ENCODE data around the gene PIK3CG. TPM values are rescaled to one million over a fixed set of nuclear protein-coding genes. Genes with fewer than 3 reads are reported as not detected.
"Not testable (repeated sequence)": the region's sequence is repeated elsewhere in the genome, so short reads cannot be mapped to it uniquely, and the experiment has no call there.

The PIK3CG gene
- total RNA-seq, 1 donor from 2014 or later: 5.2 TPM

- H3K27ac ChIP-seq (ENCODE audit: low read depth, low read length); H3K9ac ChIP-seq (ENCODE audit: low read depth in 1 of 3, low read length in 3 of 3); H3K9me3 ChIP-seq (ENCODE audit: control insufficient read depth in 3 of 3, low read length in 3 of 3); H3K27me3 ChIP-seq (ENCODE audit: control insufficient read depth in 3 of 3, insufficient read depth in 3 of 3, low read length in 3 of 3); H3K4me3 ChIP-seq (ENCODE audit: low read length in 3 of 3); H3K4me1 ChIP-seq (ENCODE audit: control insufficient read depth in 3 of 3, insufficient read depth in 3 of 3, low read length in 3 of 3); H3K36me3 ChIP-seq (ENCODE audit: control insufficient read depth in 3 of 3, insufficient read depth in 3 of 3, low read length in 3 of 3): not testable (repeated sequence)
Observed at GRCh38 chr7:106929616-106930015, 64.5 kb downstream of the PIK3CG start.

- H3K27ac ChIP-seq (ENCODE audit: low read depth, low read length): no peak overlapping the region
- H3K36me3 ChIP-seq (ENCODE audit: control insufficient read depth in 3 of 3, insufficient read depth in 3 of 3, low read length in 3 of 3): no peaks in the 10 kb centered on the region
- H3K4me3 ChIP-seq (ENCODE audit: low read length in 3 of 3): no peak overlapping the region
- no peaks in the 10 kb centered on the region for H3K27me3 ChIP-seq (ENCODE audit: control insufficient read depth in 3 of 3, insufficient read depth in 3 of 3, low read length in 3 of 3)
- H3K4me1 ChIP-seq (ENCODE audit: control insufficient read depth in 3 of 3, insufficient read depth in 3 of 3, low read length in 3 of 3): no peaks in the 10 kb centered on the region
- H3K9me3 ChIP-seq (ENCODE audit: control insufficient read depth in 3 of 3, low read length in 3 of 3): no peaks in the 10 kb centered on the region
- H3K9ac ChIP-seq (ENCODE audit: low read depth in 1 of 3, low read length in 3 of 3): no peak overlapping the region
Observed at GRCh38 chr7:106936236-106936635, 71.2 kb downstream of the PIK3CG start.

- H3K4me3 ChIP-seq (ENCODE audit: low read length in 3 of 3); H3K9ac ChIP-seq (ENCODE audit: low read depth in 1 of 3, low read length in 3 of 3); H3K36me3 ChIP-seq (ENCODE audit: control insufficient read depth in 3 of 3, insufficient read depth in 3 of 3, low read length in 3 of 3); H3K4me1 ChIP-seq (ENCODE audit: control insufficient read depth in 3 of 3, insufficient read depth in 3 of 3, low read length in 3 of 3); H3K27ac ChIP-seq (ENCODE audit: low read depth, low read length); H3K27me3 ChIP-seq (ENCODE audit: control insufficient read depth in 3 of 3, insufficient read depth in 3 of 3, low read length in 3 of 3); H3K9me3 ChIP-seq (ENCODE audit: control insufficient read depth in 3 of 3, low read length in 3 of 3): not testable (repeated sequence)
Observed at GRCh38 chr7:106938122-106938521, 73.0 kb downstream of the PIK3CG start.

GRCh38 chr7:106938803-106939202 lies 73.7 kb downstream of the PIK3CG start:
- H3K9me3 ChIP-seq (ENCODE audit: control insufficient read depth in 3 of 3, low read length in 3 of 3): no peaks in the 10 kb centered on the region
- no peaks in the 10 kb centered on the region for H3K27me3 ChIP-seq (ENCODE audit: control insufficient read depth in 3 of 3, insufficient read depth in 3 of 3, low read length in 3 of 3)
- no peak overlapping the region for H3K9ac ChIP-seq (ENCODE audit: low read depth in 1 of 3, low read length in 3 of 3)

GRCh38 chr7:106944035-106944665 lies 79.1 kb downstream of the PIK3CG start:
- Histone ChIP-seq H3K27me3 (ENCODE audit: control insufficient read depth in 3 of 3, insufficient read depth in 3 of 3, low read length in 3 of 3) (peaks cover 0 to 3% (median 0%) of the 10 kb centered on the region in 3 donors), H3K36me3 (ENCODE audit: control insufficient read depth in 3 of 3, insufficient read depth in 3 of 3, low read length in 3 of 3) (no peaks in the 10 kb centered on the region), H3K9ac (ENCODE audit: low read depth in 1 of 3, low read length in 3 of 3) (no peak overlapping the region), H3K4me3 (ENCODE audit: low read length in 3 of 3) (no peak overlapping the region), H3K9me3 (ENCODE audit: control insufficient read depth in 3 of 3, low read length in 3 of 3) (no peaks in the 10 kb centered on the region), H3K4me1 (ENCODE audit: control insufficient read depth in 3 of 3, insufficient read depth in 3 of 3, low read length in 3 of 3) (no peaks in the 10 kb centered on the region), H3K27ac (ENCODE audit: low read depth, low read length) (no peak overlapping the region)

More at GRCh38 chr7:106938803-106939202, 73.7 kb downstream of the PIK3CG start:
- H3K27ac ChIP-seq (ENCODE audit: low read depth, low read length): no peak overlapping the region
- H3K4me3 ChIP-seq (ENCODE audit: low read length in 3 of 3): no peak overlapping the region
- H3K36me3 ChIP-seq (ENCODE audit: control insufficient read depth in 3 of 3, insufficient read depth in 3 of 3, low read length in 3 of 3): no peaks in the 10 kb centered on the region
- H3K4me1 ChIP-seq (ENCODE audit: control insufficient read depth in 3 of 3, insufficient read depth in 3 of 3, low read length in 3 of 3): no peaks in the 10 kb centered on the region

- Histone ChIP-seq H3K9me3 (ENCODE audit: control insufficient read depth in 3 of 3, low read length in 3 of 3) (no peaks in the 10 kb centered on the region), H3K4me3 (ENCODE audit: low read length in 3 of 3) (no peak overlapping the region), H3K9ac (ENCODE audit: low read depth in 1 of 3, low read length in 3 of 3) (no peak overlapping the region), H3K4me1 (ENCODE audit: control insufficient read depth in 3 of 3, insufficient read depth in 3 of 3, low read length in 3 of 3) (no peaks in the 10 kb centered on the region), H3K27me3 (ENCODE audit: control insufficient read depth in 3 of 3, insufficient read depth in 3 of 3, low read length in 3 of 3) (peaks cover 0 to 3% (median 0%) of the 10 kb centered on the region in 3 donors), H3K36me3 (ENCODE audit: control insufficient read depth in 3 of 3, insufficient read depth in 3 of 3, low read length in 3 of 3) (no peaks in the 10 kb centered on the region), H3K27ac (ENCODE audit: low read depth, low read length) (no peak overlapping the region)
Observed at GRCh38 chr7:106947244-106947728, 82.2 kb downstream of the PIK3CG start.

- H3K9me3 ChIP-seq (ENCODE audit: control insufficient read depth in 3 of 3, low read length in 3 of 3): no peaks in the 10 kb centered on the region
- H3K4me1 ChIP-seq (ENCODE audit: control insufficient read depth in 3 of 3, insufficient read depth in 3 of 3, low read length in 3 of 3): no peaks in the 10 kb centered on the region
- H3K27me3 ChIP-seq (ENCODE audit: control insufficient read depth in 3 of 3, insufficient read depth in 3 of 3, low read length in 3 of 3): no peaks in the 10 kb centered on the region
- no peak overlapping the region for H3K4me3 ChIP-seq (ENCODE audit: low read length in 3 of 3)
- no peaks in the 10 kb centered on the region for H3K36me3 ChIP-seq (ENCODE audit: control insufficient read depth in 3 of 3, insufficient read depth in 3 of 3, low read length in 3 of 3)
- no peak overlapping the region for H3K27ac ChIP-seq (ENCODE audit: low read depth, low read length)
- no peak overlapping the region for H3K9ac ChIP-seq (ENCODE audit: low read depth in 1 of 3, low read length in 3 of 3)
Observed at GRCh38 chr7:106952001-106952657, 87.0 kb downstream of the PIK3CG start.

- no peaks in the 10 kb centered on the region for H3K4me1 ChIP-seq (ENCODE audit: control insufficient read depth in 3 of 3, insufficient read depth in 3 of 3, low read length in 3 of 3)
- no peaks in the 10 kb centered on the region for H3K9me3 ChIP-seq (ENCODE audit: control insufficient read depth in 3 of 3, low read length in 3 of 3)
- H3K36me3 ChIP-seq (ENCODE audit: control insufficient read depth in 3 of 3, insufficient read depth in 3 of 3, low read length in 3 of 3): no peaks in the 10 kb centered on the region
- no peak overlapping the region for H3K9ac ChIP-seq (ENCODE audit: low read depth in 1 of 3, low read length in 3 of 3)
- H3K4me3 ChIP-seq (ENCODE audit: low read length in 3 of 3): no peak overlapping the region
- no peaks in the 10 kb centered on the region for H3K27me3 ChIP-seq (ENCODE audit: control insufficient read depth in 3 of 3, insufficient read depth in 3 of 3, low read length in 3 of 3)
- H3K27ac ChIP-seq (ENCODE audit: low read depth, low read length): no peak overlapping the region
Observed at GRCh38 chr7:106952658-106953231, 87.7 kb downstream of the PIK3CG start.

GRCh38 chr7:106954840-106955239 lies 89.8 kb downstream of the PIK3CG start:
- no peaks in the 10 kb centered on the region for H3K9me3 ChIP-seq (ENCODE audit: control insufficient read depth in 3 of 3, low read length in 3 of 3)
- H3K36me3 ChIP-seq (ENCODE audit: control insufficient read depth in 3 of 3, insufficient read depth in 3 of 3, low read length in 3 of 3): no peaks in the 10 kb centered on the region
- H3K9ac ChIP-seq (ENCODE audit: low read depth in 1 of 3, low read length in 3 of 3): no peak overlapping the region
- no peaks in the 10 kb centered on the region for H3K4me1 ChIP-seq (ENCODE audit: control insufficient read depth in 3 of 3, insufficient read depth in 3 of 3, low read length in 3 of 3)
- no peak overlapping the region for H3K27ac ChIP-seq (ENCODE audit: low read depth, low read length)
- H3K4me3 ChIP-seq (ENCODE audit: low read length in 3 of 3): no peak overlapping the region
- H3K27me3 ChIP-seq (ENCODE audit: control insufficient read depth in 3 of 3, insufficient read depth in 3 of 3, low read length in 3 of 3): no peaks in the 10 kb centered on the region

GRCh38 chr7:106955857-106956256 lies 90.8 kb downstream of the PIK3CG start:
- not testable (repeated sequence) for H3K4me1 ChIP-seq (ENCODE audit: control insufficient read depth in 3 of 3, insufficient read depth in 3 of 3, low read length in 3 of 3); H3K9me3 ChIP-seq (ENCODE audit: control insufficient read depth in 3 of 3, low read length in 3 of 3); H3K4me3 ChIP-seq (ENCODE audit: low read length in 3 of 3); H3K9ac ChIP-seq (ENCODE audit: low read depth in 1 of 3, low read length in 3 of 3); H3K27ac ChIP-seq (ENCODE audit: low read depth, low read length); H3K36me3 ChIP-seq (ENCODE audit: control insufficient read depth in 3 of 3, insufficient read depth in 3 of 3, low read length in 3 of 3); H3K27me3 ChIP-seq (ENCODE audit: control insufficient read depth in 3 of 3, insufficient read depth in 3 of 3, low read length in 3 of 3)
